ENCODE measurements around the gene ATG7.

The ATG7 gene

GRCh38 chr3:11606090-11606784 is 334.0 kb downstream of the ATG7 start:
- no peaks in the 10 kb centered on the region for H3K36me3 ChIP-seq (ENCODE audit: insufficient read depth)
- H3K27ac ChIP-seq, result no peak overlapping the region
- no peak overlapping the region for H3K4me2 ChIP-seq
- H3K4me3 ChIP-seq (IDR thresholded peaks at IDR 0.05; ENCODE audit: insufficient read depth, low read depth, low read length), result no peak overlapping the region
- no peaks in the 10 kb centered on the region for H3K27me3 ChIP-seq (ENCODE audit: insufficient read depth, low read depth)
- no peak overlapping the region for H2AFZ ChIP-seq (ENCODE audit: low read depth)
- H4K20me1 ChIP-seq (ENCODE audit: insufficient read depth), result no peaks in the 10 kb centered on the region
- TF ChIP-seq CTCF (conservative IDR thresholded peaks at IDR 0.05; ENCODE audit: low read depth, low read length), result no peak
- no peaks in the 10 kb centered on the region for H3K79me2 ChIP-seq (ENCODE audit: insufficient read depth, low read depth)
- no peaks in the 10 kb centered on the region for H3K4me1 ChIP-seq (ENCODE audit: low read depth, poor library complexity, severe bottlenecking)
- H3K9ac ChIP-seq, result no peak overlapping the region

GRCh38 chr3:11606865-11607440 is 334.8 kb downstream of the ATG7 start:
- Histone ChIP-seq H3K4me2 (no peak overlapping the region), H4K20me1 (ENCODE audit: insufficient read depth) (no peaks in the 10 kb centered on the region), H3K4me3 (IDR thresholded peaks at IDR 0.05; ENCODE audit: insufficient read depth, low read depth, low read length) (no peak overlapping the region), H3K4me1 (ENCODE audit: low read depth, poor library complexity, severe bottlenecking) (no peaks in the 10 kb centered on the region), H3K36me3 (ENCODE audit: insufficient read depth) (no peaks in the 10 kb centered on the region), H3K79me2 (ENCODE audit: insufficient read depth, low read depth) (no peaks in the 10 kb centered on the region), H3K27me3 (ENCODE audit: insufficient read depth, low read depth) (no peaks in the 10 kb centered on the region), H3K27ac (no peak overlapping the region), H2AFZ (ENCODE audit: low read depth) (no peak overlapping the region), H3K9ac (no peak overlapping the region)
- no peak for TF ChIP-seq CTCF (conservative IDR thresholded peaks at IDR 0.05; ENCODE audit: low read depth, low read length)
